RWPE2 (cell line): ENCODE measurements around the gene ELAVL1.
"Not testable (repeated sequence)": the region's sequence is repeated elsewhere in the genome, so short reads cannot be mapped to it uniquely, and the experiment has no call there.

Experiments used
- ATAC-seq: fragments of 200-7000 bp; cut with Tn5 transposase; 3 replicates; pipeline ENCODE4 v1.9.1; 2021; ENCODE audit warnings: low read depth
- DNase-seq: peaks from one replicate; pipeline ENCODE4 v3.0.0-alpha.2; 2020; ENCODE audit warnings: low spot score
- H3K27ac ChIP-seq: fragments of 450-650 bp; 2 replicates; pipeline ENCODE4 v1.5.1; 2017; ENCODE audit warnings: mild to moderate bottlenecking; ENCODE audit not compliant: poor library complexity, severe bottlenecking
- H3K27me3 ChIP-seq: fragments of 250-450 bp; sonication (Bioruptor Pico); 2 replicates; pipeline ENCODE4 v1.5.1; 2021; ENCODE audit warnings: mild to moderate bottlenecking, moderate library complexity; ENCODE audit not compliant: insufficient read depth, poor library complexity, severe bottlenecking
- H3K36me3 ChIP-seq: fragments of 250-450 bp; sonication (Bioruptor Pico); 2 replicates; pipeline ENCODE4 v1.5.1; 2020; ENCODE audit warnings: low read depth, mild to moderate bottlenecking, moderate library complexity
- H3K4me1 ChIP-seq: fragments of 250-450 bp; sonication (Bioruptor Pico); 2 replicates; pipeline ENCODE4 v1.5.1; 2021; ENCODE audit warnings: mild to moderate bottlenecking, moderate library complexity; ENCODE audit not compliant: insufficient read depth, poor library complexity, severe bottlenecking
- H3K4me3 ChIP-seq: fragments of 250-450 bp; sonication (Bioruptor Pico); 2 replicates; pipeline ENCODE4 v1.5.1; 2021; ENCODE audit warnings: mild to moderate bottlenecking, moderate library complexity; ENCODE audit not compliant: severe bottlenecking
- H3K9me3 ChIP-seq: fragments of 250-450 bp; sonication (Bioruptor Pico); 2 replicates; pipeline ENCODE4 v1.5.1; 2021; ENCODE audit warnings: mild to moderate bottlenecking, moderate library complexity; ENCODE audit not compliant: severe bottlenecking
- CTCF ChIP-seq: fragments of 450-650 bp; IDR thresholded peaks from one replicate; pipeline ENCODE4 v1.5.1; 2017; ENCODE audit warnings: mild to moderate bottlenecking, moderate library complexity; ENCODE audit not compliant: poor library complexity, severe bottlenecking

Gene ELAVL1

GRCh38 chr19:7962644-7963268, 42.7 kb downstream of the ELAVL1 start:
- DNase-seq (no peak), ATAC-seq (no peak)
- Histone ChIP-seq H3K27ac (no peak overlapping the region), H3K9me3 (no peaks in the 10 kb centered on the region), H3K36me3 (peaks cover 59% of the 10 kb centered on the region), H3K27me3 (no peaks in the 10 kb centered on the region), H3K4me1 (no peaks in the 10 kb centered on the region), H3K4me3 (no peak overlapping the region)
- TF ChIP-seq CTCF, result no peak

- no peaks in the 10 kb centered on the region for H3K9me3 ChIP-seq
- no peaks in the 10 kb centered on the region for H3K27me3 ChIP-seq
- no peak overlapping the region for H3K4me3 ChIP-seq
- no peak overlapping the region for H3K27ac ChIP-seq
- ATAC-seq (no peak), DNase-seq (no peak)
- H3K4me1 ChIP-seq, result no peaks in the 10 kb centered on the region
- peaks cover 52% of the 10 kb centered on the region for H3K36me3 ChIP-seq
- no peak for TF ChIP-seq CTCF
Measured at GRCh38 chr19:7961920-7962626, 43.4 kb downstream of the ELAVL1 start.

GRCh38 chr19:7961082-7961481, 44.4 kb downstream of the ELAVL1 start:
- H3K27ac ChIP-seq, H3K9me3 ChIP-seq, H3K4me3 ChIP-seq, H3K4me1 ChIP-seq, ATAC-seq, DNase-seq, H3K27me3 ChIP-seq: not testable (repeated sequence)
- H3K36me3 ChIP-seq, result peaks cover 44% of the 10 kb centered on the region

GRCh38 chr19:7959211-7959610, 46.2 kb downstream of the ELAVL1 start:
- no peaks in the 10 kb centered on the region for H3K9me3 ChIP-seq
- no peaks in the 10 kb centered on the region for H3K27me3 ChIP-seq
- H3K36me3 ChIP-seq, result peaks cover 29% of the 10 kb centered on the region
- no peaks in the 10 kb centered on the region for H3K4me1 ChIP-seq
- no peak overlapping the region for H3K27ac ChIP-seq
- no peak overlapping the region for H3K4me3 ChIP-seq
- no peak for DNase-seq
- no peak for ATAC-seq
- TF ChIP-seq CTCF, result no peak

- DNase-seq, result no peak
- Histone ChIP-seq H3K9me3 (no peaks in the 10 kb centered on the region), H3K36me3 (no peaks in the 10 kb centered on the region), H3K27ac (no peak overlapping the region), H3K4me1 (peaks cover 3% of the 10 kb centered on the region), H3K4me3 (no peak overlapping the region), H3K27me3 (no peaks in the 10 kb centered on the region)
- no peak for TF ChIP-seq CTCF
- no peak for ATAC-seq
Measured at GRCh38 chr19:7955696-7956095, 49.7 kb downstream of the ELAVL1 start.
